Mononuclear cell (primary cell): ENCODE measurements around the gene ALK. TPM values are rescaled to one million over a fixed set of nuclear protein-coding genes. Genes with fewer than 3 reads are reported as not detected.

Experiments used
- H3K27me3 ChIP-seq: 2 replicates; pipeline ENCODE4 v1.6.0; 2011; ENCODE audit warnings: low read length, control low read depth; ENCODE audit not compliant: insufficient read depth
- H3K4me1 ChIP-seq: 2 replicates; pipeline ENCODE4 v1.5.1; 2011; ENCODE audit warnings: mild to moderate bottlenecking, low read length, control low read depth; ENCODE audit not compliant: insufficient read depth
- H3K4me3 ChIP-seq: 2 replicates; pipeline ENCODE4 v1.5.1; 2011; ENCODE audit warnings: mild to moderate bottlenecking, low read length, moderate library complexity
- H3K9me3 ChIP-seq: 2 replicates; pipeline ENCODE4 v1.5.1; 2011; ENCODE audit warnings: low read depth, mild to moderate bottlenecking, control low read depth, low read length
- total RNA-seq: library from RNA; depleted of rRNA; stranded (reverse); fragments of >200 nt; gene quantifications from one replicate; pipeline ENCODE4 v1.2.3, GENCODE V29; 2012

Gene ALK
- total RNA-seq, 1 donor = not detected

DNA sequence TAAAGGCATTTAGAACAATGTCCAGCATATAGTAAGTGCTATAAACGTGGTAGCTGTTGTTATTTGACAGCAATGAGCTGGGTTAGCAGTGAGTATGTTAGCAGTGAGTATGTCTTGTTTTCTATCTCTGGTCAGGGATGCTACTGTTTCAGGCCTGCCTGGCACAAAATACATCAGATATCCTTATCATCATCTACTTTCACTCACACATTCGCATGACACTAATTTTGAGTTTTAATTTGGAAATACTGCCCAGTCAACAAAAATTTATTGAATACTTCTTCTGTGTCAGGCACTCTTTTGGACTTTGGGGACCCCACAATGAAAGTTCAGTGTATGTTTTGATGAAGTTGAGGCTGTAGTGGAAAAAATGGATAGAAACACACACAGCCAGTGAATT lies 404.6 kb downstream of the ALK start:
- Histone ChIP-seq H3K4me1 (no peaks in the 10 kb centered on the region), H3K4me3 (no peak overlapping the region), H3K9me3 (peaks cover under 1% of the 10 kb centered on the region), H3K27me3 (no peaks in the 10 kb centered on the region)

DNA sequence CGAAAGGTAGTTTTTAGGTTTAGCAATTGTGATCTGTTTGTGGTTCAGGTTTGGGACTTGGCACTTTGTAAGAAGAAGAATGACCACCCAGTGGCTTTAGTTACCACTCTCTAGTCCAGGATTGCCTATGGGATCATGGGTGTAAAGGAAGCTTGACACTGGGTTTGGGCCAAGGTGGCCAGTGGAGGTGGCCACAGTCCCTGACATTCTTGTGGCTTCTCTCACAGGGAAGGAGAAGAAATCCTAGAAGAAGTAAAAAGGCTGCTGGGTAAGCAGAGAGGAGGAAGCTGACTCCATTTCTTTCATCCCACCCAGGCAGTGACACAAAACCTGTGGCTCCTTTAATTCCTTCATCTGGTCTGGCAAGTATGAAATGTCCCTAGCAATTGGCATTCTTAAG lies 411.5 kb downstream of the ALK start:
- H3K9me3 ChIP-seq = peaks cover 6% of the 10 kb centered on the region
- no peak overlapping the region for H3K4me3 ChIP-seq
- H3K4me1 ChIP-seq = no peaks in the 10 kb centered on the region
- H3K27me3 ChIP-seq = no peaks in the 10 kb centered on the region

DNA sequence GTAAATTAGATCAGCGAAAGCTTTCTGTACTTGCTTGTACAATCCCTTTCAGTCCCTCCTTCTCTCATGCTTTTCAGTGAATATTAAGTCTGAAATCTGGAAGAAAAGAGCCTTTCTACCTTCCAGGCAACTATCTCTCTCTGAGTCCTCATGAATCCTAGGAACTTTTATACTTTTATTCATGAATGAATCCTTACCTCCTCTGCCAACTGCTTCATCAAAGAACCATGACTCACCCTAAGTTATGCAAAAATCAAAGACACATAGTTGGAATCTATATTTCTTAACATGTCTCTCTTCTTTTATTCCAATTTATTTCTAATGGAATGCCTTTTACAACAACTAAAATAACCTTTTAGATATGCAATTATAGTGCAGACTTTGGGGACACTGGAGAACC lies 412.0 kb downstream of the ALK start:
- Histone ChIP-seq H3K4me1 (no peaks in the 10 kb centered on the region), H3K9me3 (peaks cover 6% of the 10 kb centered on the region), H3K4me3 (no peak overlapping the region), H3K27me3 (no peaks in the 10 kb centered on the region)

DNA sequence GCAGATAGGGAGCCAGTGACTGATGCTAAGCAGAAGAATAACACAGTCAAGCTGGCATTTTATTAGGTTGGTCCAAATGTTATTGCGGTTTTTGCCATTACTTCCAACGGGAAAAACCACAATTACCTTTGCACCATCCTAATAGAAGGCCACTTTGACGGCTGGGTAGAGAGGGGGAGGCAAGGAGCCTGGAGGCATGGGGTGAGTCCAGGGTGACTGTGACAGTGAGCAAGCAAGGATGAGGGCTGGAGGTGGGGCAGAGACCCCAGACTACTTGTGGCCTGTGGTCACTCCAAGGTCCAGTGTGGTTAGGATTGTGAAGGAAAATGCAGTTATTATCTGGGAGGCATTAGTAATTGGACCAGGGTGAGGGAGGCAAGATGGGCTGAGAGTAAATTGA lies 416.6 kb downstream of the ALK start:
- Histone ChIP-seq H3K27me3 (no peaks in the 10 kb centered on the region), H3K4me3 (no peak overlapping the region), H3K4me1 (no peaks in the 10 kb centered on the region), H3K9me3 (no peaks in the 10 kb centered on the region)

DNA sequence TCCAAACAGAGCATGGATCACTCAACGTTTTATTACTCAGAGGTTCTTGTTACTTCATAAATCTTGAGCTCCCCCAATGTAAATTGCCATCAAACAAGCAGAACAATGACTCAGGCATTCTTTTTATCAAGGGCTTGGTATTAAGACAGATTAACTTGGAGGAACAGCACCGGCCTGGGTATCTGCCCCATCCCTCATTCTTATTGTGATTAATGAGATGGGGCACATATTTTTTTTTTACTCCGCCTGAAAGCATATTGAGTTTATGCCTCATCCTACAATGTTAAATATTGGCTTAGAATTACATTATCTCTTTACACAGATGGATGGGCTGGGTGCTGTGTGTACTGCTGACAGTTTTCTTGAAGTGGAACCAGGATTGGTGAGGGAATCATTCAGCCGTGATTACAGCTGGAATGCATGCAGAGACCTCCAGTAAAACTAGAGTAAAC lies 418.9 kb downstream of the ALK start:
- no peaks in the 10 kb centered on the region for H3K27me3 ChIP-seq

DNA sequence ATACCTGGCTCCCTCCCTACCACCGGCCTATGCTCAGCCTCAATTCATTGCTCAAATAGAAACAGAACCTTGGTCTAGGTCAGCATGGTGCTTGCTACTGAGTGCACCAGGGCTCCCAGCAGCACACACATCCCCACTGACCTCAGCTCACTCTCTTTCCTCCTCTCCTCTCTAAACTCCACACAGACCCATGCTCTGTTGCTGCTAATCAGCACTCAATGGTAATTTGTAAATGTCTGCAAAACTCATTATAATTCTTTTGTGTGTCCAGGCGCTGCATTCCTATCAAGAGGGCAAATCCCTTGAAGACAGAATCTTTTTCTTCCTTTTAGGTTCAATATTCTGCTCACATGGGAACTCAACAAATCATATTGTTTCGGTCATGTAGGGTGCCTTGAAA lies 424.0 kb downstream of the ALK start:
- H3K27me3 ChIP-seq = no peaks in the 10 kb centered on the region
- no peaks in the 10 kb centered on the region for H3K9me3 ChIP-seq
- H3K4me1 ChIP-seq = peaks cover 5% of the 10 kb centered on the region
- no peak overlapping the region for H3K4me3 ChIP-seq

More for the DNA sequence above, 418.9 kb downstream of the ALK start:
- Histone ChIP-seq H3K9me3 (no peaks in the 10 kb centered on the region), H3K4me3 (no peak overlapping the region), H3K4me1 (no peaks in the 10 kb centered on the region)

DNA sequence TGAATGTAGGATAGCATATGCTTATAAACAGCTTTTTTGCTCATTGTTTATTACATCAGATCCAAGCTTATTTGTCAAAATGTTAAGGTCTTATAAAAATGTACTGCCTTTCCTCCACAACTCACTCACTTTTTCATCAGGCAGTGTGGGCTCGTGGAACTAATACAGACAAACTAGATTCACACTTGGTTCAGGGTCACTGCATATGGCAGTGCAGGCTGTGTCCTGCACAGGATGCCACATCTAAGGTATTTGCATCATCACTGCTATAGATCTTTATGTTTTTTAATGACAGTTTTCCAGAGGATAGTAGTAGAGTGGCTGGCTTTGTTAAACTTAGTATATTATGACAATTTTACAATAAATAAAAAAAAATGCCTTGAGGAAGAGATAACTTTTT lies 425.2 kb downstream of the ALK start:
- Histone ChIP-seq H3K9me3 (no peaks in the 10 kb centered on the region), H3K4me1 (peaks cover 5% of the 10 kb centered on the region), H3K4me3 (no peak overlapping the region), H3K27me3 (no peaks in the 10 kb centered on the region)

DNA sequence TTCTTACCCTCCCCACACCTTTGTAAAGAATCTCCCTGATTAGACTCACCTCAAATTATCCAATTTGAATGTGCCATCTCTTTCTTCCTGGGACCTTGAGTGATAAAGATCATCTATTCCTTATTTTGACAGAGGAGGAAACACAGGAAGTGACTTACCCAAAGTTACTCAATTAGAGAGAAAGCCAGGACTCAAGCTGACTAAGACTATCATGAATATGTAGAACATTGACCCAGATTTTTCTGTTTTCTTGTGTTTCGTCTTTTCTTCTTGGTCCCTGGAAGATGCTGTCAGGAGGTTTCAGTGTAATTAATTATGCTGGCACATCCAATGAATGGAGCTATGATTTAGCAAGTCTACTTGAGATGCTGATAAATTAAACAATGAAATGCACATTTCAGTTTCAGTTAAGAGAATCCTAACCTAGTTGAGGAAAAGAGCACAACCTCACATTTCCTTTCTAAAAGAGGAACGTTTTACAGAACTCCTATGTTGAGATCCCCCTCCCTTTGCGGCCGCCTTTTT lies 425.8 kb downstream of the ALK start:
- Histone ChIP-seq H3K4me3 (no peak overlapping the region), H3K4me1 (peaks cover 5% of the 10 kb centered on the region), H3K9me3 (no peaks in the 10 kb centered on the region)

DNA sequence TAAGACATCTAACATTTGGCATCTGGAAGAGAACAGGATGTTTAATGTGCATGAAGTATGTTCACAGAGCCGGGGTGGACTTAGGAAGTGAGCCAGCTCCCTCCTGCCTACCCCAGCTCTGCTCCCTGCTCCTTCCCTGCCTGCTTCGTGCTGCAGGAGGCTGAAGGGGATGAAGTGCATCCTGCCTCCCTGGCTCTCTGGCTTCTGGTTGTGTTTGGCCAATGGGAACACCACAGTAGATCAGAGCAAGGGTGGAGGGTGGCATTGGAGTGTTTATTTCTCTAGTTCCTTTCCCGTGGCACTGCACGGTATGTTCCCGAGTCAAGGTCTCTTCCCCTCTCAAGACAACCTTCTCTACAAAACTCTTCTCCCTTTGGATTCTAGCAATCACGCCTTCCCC lies 426.3 kb downstream of the ALK start:
- no peak overlapping the region for H3K4me3 ChIP-seq
- H3K27me3 ChIP-seq = no peaks in the 10 kb centered on the region
- peaks cover 5% of the 10 kb centered on the region for H3K4me1 ChIP-seq
- H3K9me3 ChIP-seq = no peaks in the 10 kb centered on the region

More for the DNA sequence above, 425.8 kb downstream of the ALK start:
- H3K27me3 ChIP-seq = no peaks in the 10 kb centered on the region

DNA sequence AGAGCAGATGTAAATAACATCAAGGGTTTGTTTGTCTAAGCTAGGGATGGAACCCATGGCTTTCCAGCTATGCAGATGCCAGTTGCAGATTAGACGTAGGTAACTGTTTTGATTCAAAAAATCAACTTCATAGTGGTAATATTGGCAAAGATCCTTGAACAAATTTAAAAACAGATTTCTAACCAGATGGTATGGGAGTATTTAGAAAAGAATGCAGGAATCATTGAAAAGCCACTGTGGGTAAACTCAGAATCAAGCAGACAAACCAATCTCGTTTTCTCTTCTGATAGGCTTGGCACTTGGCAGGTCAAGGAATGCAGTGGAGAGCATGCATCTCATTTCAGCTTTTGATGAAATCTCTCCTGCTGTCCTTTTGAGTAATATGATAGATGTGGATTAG lies 428.7 kb downstream of the ALK start:
- peaks cover 5% of the 10 kb centered on the region for H3K4me1 ChIP-seq
- H3K4me3 ChIP-seq = no peak overlapping the region
- H3K9me3 ChIP-seq = no peaks in the 10 kb centered on the region
- no peaks in the 10 kb centered on the region for H3K27me3 ChIP-seq

DNA sequence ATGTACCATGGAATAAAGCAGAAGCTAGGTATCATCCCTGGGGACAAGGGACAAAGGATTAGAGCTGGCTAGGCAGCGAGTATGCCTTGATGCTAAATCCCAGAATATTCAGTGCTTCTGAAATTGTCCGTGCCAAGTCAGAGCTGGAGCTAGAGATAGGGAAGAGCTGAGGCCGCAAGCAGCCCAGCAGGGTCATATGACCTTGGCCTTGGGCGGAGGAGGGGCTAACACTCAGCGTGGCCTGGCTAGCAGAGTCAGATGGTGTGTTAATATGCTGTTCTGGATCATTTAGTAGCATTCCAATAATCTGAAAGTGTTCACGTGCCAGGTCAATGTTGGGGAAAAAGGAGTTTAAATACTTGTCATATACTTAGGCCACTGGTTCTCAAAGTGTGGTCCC lies 431.3 kb downstream of the ALK start:
- Histone ChIP-seq H3K27me3 (no peaks in the 10 kb centered on the region), H3K9me3 (no peaks in the 10 kb centered on the region), H3K4me3 (no peak overlapping the region)

DNA sequence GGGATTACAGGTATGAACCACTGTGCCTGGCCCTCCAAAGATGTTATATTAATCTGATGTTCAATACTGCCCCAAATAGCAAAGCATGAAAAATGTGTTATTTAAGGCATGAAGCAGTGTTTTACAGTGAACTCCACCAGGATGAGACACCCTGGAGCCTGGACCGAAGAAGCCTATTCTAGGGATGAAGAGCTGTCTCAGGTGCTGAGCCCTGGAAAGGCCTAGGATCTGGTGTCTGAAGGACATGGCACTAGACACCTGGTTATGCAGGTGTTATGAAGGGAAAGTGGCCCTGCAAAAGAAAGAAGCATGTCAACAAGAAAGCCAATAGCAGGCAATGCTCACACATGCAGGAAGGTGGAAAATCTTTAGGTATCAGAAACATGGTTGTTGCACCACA lies 431.8 kb downstream of the ALK start:
- H3K27me3 ChIP-seq = no peaks in the 10 kb centered on the region
- no peaks in the 10 kb centered on the region for H3K9me3 ChIP-seq
- H3K4me1 ChIP-seq = no peaks in the 10 kb centered on the region
- no peak overlapping the region for H3K4me3 ChIP-seq

More for the DNA sequence above, 431.3 kb downstream of the ALK start:
- no peaks in the 10 kb centered on the region for H3K4me1 ChIP-seq

DNA sequence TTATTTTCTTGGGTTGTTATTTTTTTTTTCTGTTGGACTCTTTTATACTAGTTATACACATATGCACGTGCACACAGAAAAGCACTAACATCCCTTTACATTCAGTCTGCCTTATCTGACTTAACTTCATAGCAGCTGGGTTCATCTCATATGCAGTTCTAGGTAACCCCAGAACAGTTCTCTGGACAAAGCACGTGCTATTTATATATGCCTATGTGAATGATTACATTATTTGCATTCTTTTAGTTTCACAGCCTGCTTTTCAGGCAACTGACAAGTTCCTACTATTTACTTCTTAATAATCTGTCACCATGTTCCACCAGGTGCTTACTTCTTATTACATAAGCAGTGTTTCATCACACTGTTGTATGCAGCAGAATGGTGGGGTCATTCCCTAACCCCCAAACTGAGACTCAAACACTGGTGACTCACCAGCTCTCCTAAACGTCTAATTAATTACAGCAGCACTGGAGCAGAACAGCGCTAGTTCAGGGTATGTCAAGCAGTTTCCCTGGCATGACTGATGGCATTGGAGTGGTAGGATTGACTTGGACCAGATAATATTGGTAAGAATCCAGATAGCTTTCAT lies 433.3 kb downstream of the ALK start:
- Histone ChIP-seq H3K4me1 (no peaks in the 10 kb centered on the region), H3K9me3 (no peaks in the 10 kb centered on the region), H3K27me3 (no peaks in the 10 kb centered on the region), H3K4me3 (no peak overlapping the region)

DNA sequence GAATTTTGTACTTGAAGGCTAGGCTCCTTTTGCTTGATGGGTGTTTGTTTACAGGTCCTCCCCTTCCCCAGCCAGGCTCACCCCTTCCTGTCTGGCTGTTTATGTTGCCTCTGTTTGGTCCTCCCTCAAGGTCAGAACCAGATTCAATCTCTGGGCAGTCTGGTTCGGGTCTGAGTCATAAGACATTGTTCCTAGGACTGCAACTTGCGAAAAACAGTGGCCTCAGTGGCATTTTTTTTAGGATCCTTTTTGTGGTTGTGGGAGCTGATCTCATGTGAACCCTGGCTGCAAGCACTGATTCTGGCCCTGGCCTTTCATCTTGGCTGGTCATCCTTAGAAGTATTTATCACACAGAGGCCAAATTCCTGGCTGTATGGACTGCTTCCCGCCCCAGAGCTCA lies 435.8 kb downstream of the ALK start:
- Histone ChIP-seq H3K9me3 (no peaks in the 10 kb centered on the region), H3K4me1 (no peaks in the 10 kb centered on the region), H3K4me3 (no peak overlapping the region), H3K27me3 (no peaks in the 10 kb centered on the region)

DNA sequence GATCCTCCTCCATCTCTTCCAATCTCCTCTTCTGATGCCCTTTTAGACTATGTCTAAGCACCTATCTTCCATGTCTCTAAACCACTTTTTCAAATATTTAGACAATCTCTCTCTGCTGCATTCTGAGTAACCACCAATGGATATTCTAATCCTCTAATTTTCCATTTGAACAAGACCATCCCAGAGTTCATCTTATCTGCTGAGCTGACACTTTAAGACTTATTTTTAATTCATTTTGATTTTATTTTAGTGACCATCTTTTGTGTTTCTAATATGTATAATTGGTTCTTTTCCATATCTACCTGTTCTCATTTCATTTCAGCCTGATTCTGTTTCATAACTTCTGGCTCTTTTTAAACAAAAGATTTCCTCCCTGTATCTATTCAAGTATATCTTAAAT lies 436.3 kb downstream of the ALK start:
- no peaks in the 10 kb centered on the region for H3K4me1 ChIP-seq
- no peaks in the 10 kb centered on the region for H3K9me3 ChIP-seq
- no peak overlapping the region for H3K4me3 ChIP-seq
- no peaks in the 10 kb centered on the region for H3K27me3 ChIP-seq

DNA sequence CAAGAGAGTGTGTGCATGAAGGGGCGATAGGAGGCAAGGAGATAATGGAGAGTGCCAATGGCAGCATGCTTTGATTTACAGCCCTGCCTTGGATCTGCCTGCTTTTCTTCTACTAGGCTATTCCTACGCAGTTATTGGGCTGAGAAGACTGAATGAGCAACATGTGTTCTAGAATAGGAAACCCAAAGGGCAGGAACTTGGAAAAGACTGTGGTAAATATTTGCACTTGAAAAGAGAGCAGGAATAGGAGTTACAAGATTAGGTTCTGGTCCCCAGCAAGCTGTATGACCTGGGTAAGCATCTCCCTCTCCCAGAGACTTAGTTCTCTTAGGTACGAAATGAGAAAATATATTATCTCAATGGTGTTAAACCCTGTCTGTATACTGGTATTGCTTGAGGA lies 438.5 kb downstream of the ALK start:
- Histone ChIP-seq H3K9me3 (no peaks in the 10 kb centered on the region), H3K27me3 (no peaks in the 10 kb centered on the region), H3K4me3 (no peak overlapping the region), H3K4me1 (no peaks in the 10 kb centered on the region)
